AG09319 (cell line): ENCODE measurements around the gene EP400.

Source experiments
- DNase-seq: peaks from one replicate; pipeline ENCODE4 v3.0.0-alpha.2; 2010; ENCODE audit warnings: low read depth; ENCODE audit errors: extremely low read depth
- TF ChIP-seq, protein P1 (sequence below): IDR thresholded peaks from 2 replicates; pipeline ENCODE4 v1.5.1; 2011; ENCODE audit warnings: low read depth, mild to moderate bottlenecking, inconsistent platforms, low read length, moderate library complexity

EP400 gene

DNA sequence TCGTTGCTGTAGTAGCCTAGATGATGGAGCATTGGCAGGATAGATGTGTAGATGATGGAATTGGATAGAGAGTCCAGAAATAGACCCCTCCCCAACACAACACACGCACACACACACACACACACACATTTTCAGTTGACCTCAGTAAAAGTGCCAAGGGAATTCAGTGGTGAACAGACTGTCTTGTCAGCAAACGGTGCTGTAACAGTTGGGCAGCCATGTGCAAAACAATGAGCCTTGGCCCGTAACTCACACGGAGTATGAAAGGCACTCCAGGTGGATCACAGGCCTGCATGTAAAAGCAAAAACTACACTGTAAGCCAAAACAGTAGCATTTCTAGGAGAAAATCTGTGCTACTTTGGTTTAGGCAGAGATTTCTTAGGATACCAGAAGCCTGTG, 106.6 kb downstream of the EP400 start:
- TF ChIP-seq, protein P1, sequence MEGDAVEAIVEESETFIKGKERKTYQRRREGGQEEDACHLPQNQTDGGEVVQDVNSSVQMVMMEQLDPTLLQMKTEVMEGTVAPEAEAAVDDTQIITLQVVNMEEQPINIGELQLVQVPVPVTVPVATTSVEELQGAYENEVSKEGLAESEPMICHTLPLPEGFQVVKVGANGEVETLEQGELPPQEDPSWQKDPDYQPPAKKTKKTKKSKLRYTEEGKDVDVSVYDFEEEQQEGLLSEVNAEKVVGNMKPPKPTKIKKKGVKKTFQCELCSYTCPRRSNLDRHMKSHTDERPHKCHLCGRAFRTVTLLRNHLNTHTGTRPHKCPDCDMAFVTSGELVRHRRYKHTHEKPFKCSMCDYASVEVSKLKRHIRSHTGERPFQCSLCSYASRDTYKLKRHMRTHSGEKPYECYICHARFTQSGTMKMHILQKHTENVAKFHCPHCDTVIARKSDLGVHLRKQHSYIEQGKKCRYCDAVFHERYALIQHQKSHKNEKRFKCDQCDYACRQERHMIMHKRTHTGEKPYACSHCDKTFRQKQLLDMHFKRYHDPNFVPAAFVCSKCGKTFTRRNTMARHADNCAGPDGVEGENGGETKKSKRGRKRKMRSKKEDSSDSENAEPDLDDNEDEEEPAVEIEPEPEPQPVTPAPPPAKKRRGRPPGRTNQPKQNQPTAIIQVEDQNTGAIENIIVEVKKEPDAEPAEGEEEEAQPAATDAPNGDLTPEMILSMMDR = no peak
- no peak for DNase-seq

DNA sequence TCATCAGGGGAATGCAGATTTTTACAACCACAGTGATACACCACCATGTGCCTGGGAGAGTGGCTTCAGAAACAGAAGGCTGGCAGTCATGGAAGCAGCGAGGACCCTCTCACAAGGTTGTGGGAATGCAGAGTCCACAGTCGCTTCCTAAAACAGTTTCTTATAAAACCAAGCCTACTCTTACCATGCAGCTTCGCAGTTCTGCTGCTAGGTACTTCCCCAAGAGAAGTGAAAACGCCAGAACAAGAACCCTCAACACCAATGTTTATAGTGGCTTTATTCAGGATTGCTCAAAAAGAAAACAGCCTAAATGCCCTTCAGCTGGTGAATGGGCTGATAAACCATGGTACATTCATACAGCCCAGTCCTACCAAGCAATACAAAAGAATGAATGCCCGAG, 107.2 kb downstream of the EP400 start:
- no peak for DNase-seq
- TF ChIP-seq, protein P1 = no peak

DNA sequence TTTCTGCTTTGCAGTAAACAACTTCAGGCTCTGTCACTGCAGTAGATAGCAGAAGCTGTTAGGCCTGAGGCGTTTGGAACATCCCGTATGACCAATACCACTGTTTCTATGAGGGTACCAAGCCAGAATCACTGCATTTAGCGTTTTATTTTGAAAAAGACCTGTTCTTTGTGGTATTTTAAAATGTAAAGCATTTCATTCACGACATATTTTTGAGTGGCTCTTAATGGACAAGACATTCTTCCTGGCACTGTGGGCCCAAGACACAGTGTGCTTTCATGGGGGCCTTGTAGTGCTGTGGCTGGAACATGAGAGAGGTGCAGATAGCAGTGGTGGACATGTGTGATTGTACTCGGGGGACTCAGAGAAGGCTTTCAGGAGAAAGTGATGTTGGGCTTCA, 107.9 kb downstream of the EP400 start:
- TF ChIP-seq, protein P1 = no peak
- DNase-seq = no peak

DNA sequence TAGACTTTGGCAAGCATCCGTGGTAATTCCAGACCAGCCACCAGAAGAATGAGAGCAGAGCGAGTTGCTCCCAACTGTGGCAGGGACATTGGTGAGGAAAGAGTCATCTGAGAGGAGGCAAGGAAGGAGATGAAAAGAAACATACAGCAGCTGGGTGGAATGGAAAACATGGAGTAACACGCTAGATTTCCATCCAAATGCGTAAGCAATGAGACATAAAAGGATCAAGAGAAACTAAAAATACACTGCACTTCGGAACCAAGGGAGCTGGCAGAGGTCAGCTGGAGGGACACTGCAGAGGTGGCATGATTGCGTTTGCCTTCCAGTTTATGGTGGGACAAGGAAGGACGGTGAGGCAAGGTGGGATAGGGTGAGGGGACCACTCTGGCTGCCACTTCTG, 111.5 kb downstream of the EP400 start:
- TF ChIP-seq, protein P1 = no peak
- DNase-seq = no peak

DNA sequence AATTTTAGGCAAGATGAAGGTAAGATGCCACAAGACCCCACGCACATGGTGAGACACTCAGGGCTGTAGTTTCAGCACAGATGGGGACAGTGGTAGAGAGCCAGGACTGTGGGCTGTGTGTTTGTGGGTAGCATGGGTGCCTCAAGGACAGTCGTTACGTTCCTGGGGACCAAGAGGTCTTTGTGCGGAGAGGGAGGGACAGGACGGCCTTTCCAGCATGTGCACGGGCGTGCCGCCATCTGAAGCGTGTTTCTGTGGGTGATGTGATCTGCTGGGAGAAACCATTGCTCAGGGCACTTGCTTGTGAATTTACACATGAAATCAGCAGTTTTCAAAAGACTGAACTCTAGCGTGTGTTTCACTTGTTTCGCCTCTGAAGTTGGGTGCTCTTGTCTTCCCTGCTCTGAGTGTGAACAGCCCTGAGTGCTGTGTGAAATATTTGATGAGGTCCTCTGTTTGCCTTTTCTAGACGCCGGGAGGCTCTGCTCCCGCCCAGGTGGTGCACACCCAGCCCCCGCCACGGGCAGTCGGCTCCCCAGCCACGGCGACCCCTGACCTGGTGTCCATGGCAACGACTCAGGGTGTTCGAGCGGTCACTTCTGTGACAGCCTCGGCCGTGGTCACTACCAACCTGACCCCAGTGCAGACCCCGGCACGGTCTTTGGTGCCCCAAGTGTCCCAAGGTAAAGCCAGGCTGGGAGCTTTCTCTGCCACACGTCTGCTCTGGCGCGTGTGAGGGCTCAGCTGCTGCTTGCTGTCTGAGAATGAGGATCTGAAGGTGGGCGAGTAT, 112.1 kb downstream of the EP400 start:
- TF ChIP-seq, protein P1 = no peak
- DNase-seq = no peak

DNA sequence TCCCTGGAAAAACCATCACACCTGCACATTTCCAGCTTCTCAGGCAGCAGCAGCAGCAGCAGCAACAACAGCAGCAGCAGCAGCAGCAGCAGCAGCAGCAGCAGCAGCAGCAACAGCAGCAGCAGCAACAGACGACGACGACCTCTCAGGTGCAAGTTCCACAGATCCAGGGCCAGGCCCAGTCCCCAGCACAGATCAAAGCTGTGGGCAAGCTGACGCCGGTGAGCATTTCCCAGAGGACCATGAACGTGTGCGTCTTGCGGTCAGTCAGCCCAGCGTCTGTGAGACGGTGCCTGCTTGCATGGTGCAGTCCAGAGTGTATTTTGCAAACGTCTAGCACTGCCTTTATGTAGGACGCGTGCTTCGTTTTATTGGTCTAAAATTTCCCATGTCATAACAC, 112.7 kb downstream of the EP400 start:
- TF ChIP-seq, protein P1 = no peak
- DNase-seq = no peak

DNA sequence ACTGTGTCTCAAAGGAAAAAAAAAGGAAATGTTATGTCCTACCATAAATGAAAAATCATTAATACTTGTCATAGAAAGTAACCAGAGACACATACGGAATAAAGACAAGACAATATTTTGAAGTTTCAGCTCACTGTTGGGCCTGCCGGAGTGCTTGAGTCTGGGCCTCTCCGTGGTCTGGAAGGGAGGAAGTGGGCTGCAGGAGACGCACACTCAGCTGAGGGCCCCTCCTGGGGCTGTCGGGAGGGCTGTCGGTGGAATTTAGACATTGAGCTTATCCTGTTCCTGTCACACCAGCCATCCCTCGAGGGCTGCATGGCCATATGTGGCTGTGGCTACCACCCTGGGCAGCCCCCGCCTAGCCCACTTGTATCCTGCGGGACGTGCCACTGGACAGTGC, 113.7 kb downstream of the EP400 start:
- DNase-seq = no peak
- TF ChIP-seq, protein P1 = no peak
